Natural killer cell treated with Interleukin-12 subunit alpha and Interleukin-12 subunit beta and Interleukin-15 and Interleukin-18, amount 100 ng/mL, for 72 hours (primary cell): ENCODE measurements around the gene GNE. TPM values are rescaled to one million over a fixed set of nuclear protein-coding genes. Genes with fewer than 3 reads are reported as not detected.
"Not testable (repeated sequence)": the region's sequence is repeated elsewhere in the genome, so short reads cannot be mapped to it uniquely, and the experiment has no call there.

Experiments used
- ATAC-seq, 2 donors: fragments of 150-1000 bp; cut with Tn5 transposase in 1 of 2; sonication (Bioruptor Pico), chemical (Tn5 transposase) in 1 of 2; 2 replicates each; pipeline ENCODE4 v1.10.0; 2021
- DNase-seq: peaks from one replicate; pipeline ENCODE4 v3.0.0; 2022; ENCODE audit warnings: low spot score
- H3K27ac Mint-ChIP-seq, 2 donors: 1 replicate in 1 of 2; 2 replicates in 1 of 2; pipeline ENCODE4 v1.8.0; 2022; ENCODE audit warnings: mixed read lengths in 2 of 2, mild to moderate bottlenecking in 1 of 2, moderate library complexity in 1 of 2
- H3K27me3 Mint-ChIP-seq, 2 donors: 1 replicate in 1 of 2; 2 replicates in 1 of 2; pipeline ENCODE4 v1.8.0; 2022; ENCODE audit warnings: mixed read lengths in 2 of 2
- H3K36me3 Mint-ChIP-seq: one replicate; pipeline ENCODE4 v1.8.0; 2022; ENCODE audit warnings: mixed read lengths
- H3K4me1 Mint-ChIP-seq, 2 donors: 1 replicate in 1 of 2; 2 replicates in 1 of 2; pipeline ENCODE4 v1.8.0; 2022; ENCODE audit warnings: low read depth in 2 of 2, mixed read lengths in 2 of 2, mild to moderate bottlenecking in 1 of 2
- H3K4me3 Mint-ChIP-seq: one replicate; pipeline ENCODE4 v1.8.0; 2022; ENCODE audit warnings: mixed read lengths
- H3K9me3 Mint-ChIP-seq: 2 replicates; pipeline ENCODE4 v1.8.0; 2022; ENCODE audit warnings: mixed read lengths
- total RNA-seq, 2 donors: library from RNA; stranded (reverse); gene quantifications; one replicate each; pipeline ENCODE4 v1.2.3, GENCODE V29; 2022

The GNE gene
- total RNA-seq, 2 donors from 2014 or later, result 22.9 to 23.3 TPM

- Mint-ChIP-seq H3K9me3 (no peaks in the 10 kb centered on the region), H3K27ac (no peak overlapping the region), H3K36me3 (no peaks in the 10 kb centered on the region), H3K27me3 (no peaks in the 10 kb centered on the region), H3K4me1 (no peaks in the 10 kb centered on the region), H3K4me3 (no peak overlapping the region)
- ATAC-seq (no peak), DNase-seq (no peak)
Observed at GRCh38 chr9:36286388-36286787, 28.1 kb upstream of the GNE start.

DNA sequence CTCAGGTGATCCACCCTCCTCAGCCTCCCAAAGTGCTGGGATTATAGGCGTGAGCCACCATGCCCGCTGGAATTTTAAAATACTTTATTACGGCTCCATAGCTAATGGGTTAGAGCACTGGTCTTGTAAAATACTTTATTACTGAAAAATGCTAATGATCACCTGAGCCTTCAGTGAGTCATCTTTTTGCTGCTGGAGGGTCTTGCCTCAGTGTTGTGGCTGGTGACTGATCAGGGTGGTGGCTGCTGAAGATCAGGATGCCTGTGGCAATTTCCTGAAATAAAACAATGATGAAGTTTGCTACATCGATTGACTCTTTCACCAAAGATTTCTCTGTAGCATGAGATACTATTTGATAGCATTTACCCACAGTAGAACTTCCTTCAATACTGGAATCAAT is 26.0 kb upstream of the GNE start:
- no peaks in the 10 kb centered on the region for H3K27me3 Mint-ChIP-seq
- H3K36me3 Mint-ChIP-seq, result no peaks in the 10 kb centered on the region
- ATAC-seq, result no peak
- H3K9me3 Mint-ChIP-seq, result no peaks in the 10 kb centered on the region
- no peak overlapping the region for H3K4me3 Mint-ChIP-seq
- no peak overlapping the region for H3K27ac Mint-ChIP-seq
- H3K4me1 Mint-ChIP-seq, result no peaks in the 10 kb centered on the region
- no peak for DNase-seq

GRCh38 chr9:36282275-36282674 is 24.0 kb upstream of the GNE start:
- Mint-ChIP-seq H3K27ac (no peak overlapping the region), H3K4me1 (no peaks in the 10 kb centered on the region), H3K4me3 (no peak overlapping the region), H3K36me3 (no peaks in the 10 kb centered on the region), H3K27me3 (no peaks in the 10 kb centered on the region), H3K9me3 (no peaks in the 10 kb centered on the region)
- DNase-seq (no peak), ATAC-seq (no peak)

DNA sequence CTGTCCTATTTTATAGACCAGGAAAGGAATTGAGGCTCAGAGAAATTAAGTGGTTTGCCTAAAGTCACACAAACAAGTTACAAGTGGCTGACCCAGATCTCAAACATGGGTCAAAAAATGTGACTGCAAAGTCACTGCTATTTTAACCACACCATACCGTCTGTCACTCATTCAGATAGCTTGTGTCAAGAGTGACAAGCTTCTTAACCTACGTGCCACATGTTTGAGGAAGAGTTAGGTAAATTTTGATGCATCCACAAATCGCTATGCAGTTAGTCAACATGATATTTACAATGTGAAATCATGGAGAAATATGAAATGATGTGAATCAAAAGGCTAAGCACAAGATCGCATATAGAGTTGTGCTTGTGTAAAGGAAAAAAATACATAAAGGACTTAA is 22.7 kb upstream of the GNE start:
- H3K4me3 Mint-ChIP-seq, result no peak overlapping the region
- ATAC-seq, result no peak
- no peaks in the 10 kb centered on the region for H3K36me3 Mint-ChIP-seq
- no peaks in the 10 kb centered on the region for H3K4me1 Mint-ChIP-seq
- H3K9me3 Mint-ChIP-seq, result no peaks in the 10 kb centered on the region
- no peak for DNase-seq
- H3K27me3 Mint-ChIP-seq, result no peaks in the 10 kb centered on the region
- H3K27ac Mint-ChIP-seq, result no peak overlapping the region

DNA sequence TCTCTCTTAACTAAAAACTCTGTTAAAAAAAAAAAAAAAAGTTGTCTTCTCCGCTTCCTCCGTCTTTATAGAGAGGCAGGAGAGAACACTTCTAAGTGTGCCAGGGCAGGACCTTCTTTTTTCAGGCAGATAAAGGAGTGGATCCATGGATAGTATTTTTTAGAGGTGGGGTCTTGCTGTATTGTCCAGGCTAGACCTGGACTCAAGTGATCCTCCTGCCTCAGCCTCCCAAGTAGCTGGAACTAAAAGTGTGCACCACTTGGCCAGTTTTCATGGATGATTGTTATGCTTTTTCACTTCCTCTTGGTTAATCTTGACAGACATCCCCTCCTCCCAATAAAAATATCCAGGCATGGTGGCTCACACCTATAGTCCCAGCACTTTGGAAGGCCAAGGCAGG is 20.0 kb upstream of the GNE start:
- H3K36me3 Mint-ChIP-seq, result no peaks in the 10 kb centered on the region
- H3K27ac Mint-ChIP-seq, result no peak overlapping the region
- H3K27me3 Mint-ChIP-seq, result no peaks in the 10 kb centered on the region
- no peaks in the 10 kb centered on the region for H3K9me3 Mint-ChIP-seq
- no peak overlapping the region for H3K4me3 Mint-ChIP-seq
- H3K4me1 Mint-ChIP-seq, result no peaks in the 10 kb centered on the region
- DNase-seq, result no peak
- ATAC-seq, result no peak

DNA sequence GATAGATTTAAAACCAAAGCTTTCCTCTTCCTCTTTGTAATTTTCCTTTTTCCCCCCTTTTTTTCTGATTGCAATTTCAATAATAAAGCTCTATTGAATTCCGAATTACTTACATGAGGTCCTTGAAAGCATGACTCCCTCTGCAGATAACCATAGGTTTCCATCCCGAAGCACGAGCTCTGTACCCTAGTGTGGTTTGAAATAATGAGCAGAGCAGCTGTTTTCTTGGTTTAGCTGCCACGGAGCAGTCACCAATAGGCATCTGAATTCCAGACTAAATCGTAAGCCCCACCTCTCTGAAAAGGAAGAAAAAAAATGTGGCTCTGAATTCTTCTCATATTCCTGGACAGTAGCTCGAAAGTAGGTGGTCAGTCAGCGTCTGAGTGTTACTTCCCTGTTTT is 18.5 kb upstream of the GNE start:
- no peak overlapping the region for H3K27ac Mint-ChIP-seq
- no peaks in the 10 kb centered on the region for H3K4me1 Mint-ChIP-seq

GRCh38 chr9:36276254-36276653 is 18.0 kb upstream of the GNE start:
- DNase-seq, result no peak
- H3K4me3 Mint-ChIP-seq, result no peak overlapping the region
- no peaks in the 10 kb centered on the region for H3K9me3 Mint-ChIP-seq
- no peaks in the 10 kb centered on the region for H3K36me3 Mint-ChIP-seq
- no peaks in the 10 kb centered on the region for H3K27me3 Mint-ChIP-seq
- no peaks in the 10 kb centered on the region for H3K4me1 Mint-ChIP-seq
- H3K27ac Mint-ChIP-seq, result no peak overlapping the region
- ATAC-seq, result no peak

More for the DNA sequence above, 18.5 kb upstream of the GNE start:
- H3K27me3 Mint-ChIP-seq, result no peaks in the 10 kb centered on the region
- ATAC-seq (no peak), DNase-seq (no peak)
- H3K36me3 Mint-ChIP-seq, result no peaks in the 10 kb centered on the region
- H3K4me3 Mint-ChIP-seq, result no peak overlapping the region
- no peaks in the 10 kb centered on the region for H3K9me3 Mint-ChIP-seq

GRCh38 chr9:36275060-36275459 is 16.8 kb upstream of the GNE start:
- no peak overlapping the region for H3K4me3 Mint-ChIP-seq
- H3K36me3 Mint-ChIP-seq, result no peaks in the 10 kb centered on the region
- no peak for ATAC-seq
- H3K27me3 Mint-ChIP-seq, result no peaks in the 10 kb centered on the region
- H3K27ac Mint-ChIP-seq, result no peak overlapping the region
- H3K4me1 Mint-ChIP-seq, result no peaks in the 10 kb centered on the region
- no peaks in the 10 kb centered on the region for H3K9me3 Mint-ChIP-seq
- no peak for DNase-seq

DNA sequence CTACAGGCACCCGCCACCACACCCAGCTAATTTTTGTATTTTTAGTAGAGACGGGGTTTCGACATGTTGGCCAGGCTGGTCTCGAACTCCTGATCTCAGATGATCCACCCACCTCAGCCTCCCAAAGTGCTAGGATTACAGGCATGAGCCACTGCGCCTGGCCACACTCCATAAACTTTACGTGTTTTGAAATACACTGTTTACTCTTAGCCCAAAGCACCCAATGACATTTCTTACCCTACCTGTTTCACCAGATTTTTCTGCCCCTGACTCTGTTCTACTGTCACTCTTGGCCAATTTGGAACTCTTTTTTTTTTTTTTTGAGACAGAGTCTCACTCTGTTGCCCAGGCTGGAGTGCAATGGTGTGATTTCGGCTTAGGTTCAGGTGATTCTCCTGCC is 15.1 kb upstream of the GNE start:
- not testable (repeated sequence) for H3K4me3 Mint-ChIP-seq, H3K9me3 Mint-ChIP-seq, H3K4me1 Mint-ChIP-seq, DNase-seq, H3K27ac Mint-ChIP-seq, H3K36me3 Mint-ChIP-seq, ATAC-seq, H3K27me3 Mint-ChIP-seq

DNA sequence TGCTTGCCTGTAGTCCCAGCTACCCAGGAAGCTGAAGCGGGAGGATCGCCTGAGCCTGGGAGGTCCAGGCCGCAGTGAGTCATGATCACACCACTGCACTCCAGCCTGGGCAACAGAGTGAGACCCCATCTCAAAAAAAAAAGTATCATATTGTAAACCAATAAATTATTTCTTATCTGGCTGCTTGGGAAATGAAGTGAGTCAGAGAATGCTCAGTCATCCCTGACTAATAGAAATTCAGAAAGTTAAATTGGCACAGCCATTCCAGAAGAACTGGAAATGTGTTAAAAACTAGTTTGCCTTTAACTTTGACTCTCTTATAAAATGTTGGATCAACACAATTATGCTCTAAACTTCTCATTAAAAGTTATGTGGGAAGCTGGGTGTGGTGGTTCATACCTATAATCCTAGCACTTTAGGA is 9.8 kb upstream of the GNE start:
- no peak for ATAC-seq
- DNase-seq, result no peak
- no peaks in the 10 kb centered on the region for H3K9me3 Mint-ChIP-seq
- no peaks in the 10 kb centered on the region for H3K36me3 Mint-ChIP-seq
- no peak overlapping the region for H3K27ac Mint-ChIP-seq
- no peaks in the 10 kb centered on the region for H3K27me3 Mint-ChIP-seq
- no peaks in the 10 kb centered on the region for H3K4me1 Mint-ChIP-seq
- H3K4me3 Mint-ChIP-seq, result no peak overlapping the region

DNA sequence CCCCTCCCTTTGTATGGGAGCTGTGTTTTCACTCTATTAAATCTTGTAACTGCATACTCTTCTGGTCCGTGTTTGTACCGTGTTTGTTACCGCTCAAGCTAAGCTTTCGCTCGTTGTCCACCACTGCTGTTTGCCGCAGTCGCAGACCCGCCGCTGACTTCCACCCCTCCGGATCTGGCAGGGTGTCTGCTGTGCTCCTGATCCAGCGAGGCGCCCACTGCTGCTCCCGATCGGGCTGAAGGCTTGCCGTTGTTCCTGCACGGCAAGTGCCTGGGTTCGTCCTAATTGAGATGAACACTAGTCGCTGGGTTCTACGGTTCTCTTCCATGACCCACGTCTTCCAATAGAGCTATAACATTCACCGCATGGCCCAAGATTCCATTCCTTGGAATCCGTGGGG is 6.6 kb upstream of the GNE start:
- no peak for DNase-seq
- ATAC-seq, result no peak
- H3K4me1 Mint-ChIP-seq, result no peaks in the 10 kb centered on the region
- H3K27me3 Mint-ChIP-seq, result no peaks in the 10 kb centered on the region
- H3K27ac Mint-ChIP-seq, result no peak overlapping the region
- no peaks in the 10 kb centered on the region for H3K9me3 Mint-ChIP-seq
- no peak overlapping the region for H3K4me3 Mint-ChIP-seq
- H3K36me3 Mint-ChIP-seq, result no peaks in the 10 kb centered on the region

- Mint-ChIP-seq H3K27ac (no peak overlapping the region), H3K36me3 (no peaks in the 10 kb centered on the region), H3K4me1 (peaks cover 0 to 1% of the 10 kb centered on the region in 2 donors), H3K27me3 (no peaks in the 10 kb centered on the region), H3K9me3 (no peaks in the 10 kb centered on the region), H3K4me3 (no peak overlapping the region)
- ATAC-seq, result no peak
- no peak for DNase-seq
Observed at GRCh38 chr9:36263683-36264082, 5.4 kb upstream of the GNE start.

- Mint-ChIP-seq H3K27ac (peak overlapping the region; percentile 84 to 95), H3K27me3 (no peaks in the 10 kb centered on the region), H3K9me3 (no peaks in the 10 kb centered on the region), H3K36me3 (no peaks in the 10 kb centered on the region), H3K4me1 (peaks cover 0 to 7% of the 10 kb centered on the region in 2 donors), H3K4me3 (peak overlapping the region; percentile 96)
- ATAC-seq (no peak), DNase-seq (no peak)
Observed at GRCh38 chr9:36258996-36259533, 817 bp upstream of the GNE start.

DNA sequence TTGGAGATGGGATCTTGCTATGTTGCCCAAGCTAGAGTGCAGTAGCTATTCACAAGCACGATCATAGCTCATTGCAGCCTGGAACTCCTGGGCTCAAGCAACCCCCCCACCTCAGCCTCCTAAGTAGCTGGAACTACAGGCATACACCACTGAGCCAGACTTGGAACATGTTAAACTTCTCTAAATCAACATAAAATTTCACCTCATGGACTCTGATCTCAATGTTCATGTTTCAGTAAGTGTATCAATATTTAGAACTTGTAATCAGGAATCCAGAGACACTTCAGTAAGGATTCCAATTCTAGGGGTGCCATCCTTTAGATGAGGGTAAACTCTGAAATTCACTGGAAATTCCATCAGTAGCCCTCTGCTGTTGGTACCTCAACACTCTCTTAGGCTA is 6.8 kb downstream of the GNE start:
- ATAC-seq, result no peak
- Mint-ChIP-seq H3K27ac (no peak overlapping the region), H3K27me3 (no peaks in the 10 kb centered on the region), H3K36me3 (no peaks in the 10 kb centered on the region), H3K4me1 (peaks cover 6 to 10% of the 10 kb centered on the region in 2 donors), H3K4me3 (no peak overlapping the region), H3K9me3 (no peaks in the 10 kb centered on the region)
- no peak for DNase-seq

DNA sequence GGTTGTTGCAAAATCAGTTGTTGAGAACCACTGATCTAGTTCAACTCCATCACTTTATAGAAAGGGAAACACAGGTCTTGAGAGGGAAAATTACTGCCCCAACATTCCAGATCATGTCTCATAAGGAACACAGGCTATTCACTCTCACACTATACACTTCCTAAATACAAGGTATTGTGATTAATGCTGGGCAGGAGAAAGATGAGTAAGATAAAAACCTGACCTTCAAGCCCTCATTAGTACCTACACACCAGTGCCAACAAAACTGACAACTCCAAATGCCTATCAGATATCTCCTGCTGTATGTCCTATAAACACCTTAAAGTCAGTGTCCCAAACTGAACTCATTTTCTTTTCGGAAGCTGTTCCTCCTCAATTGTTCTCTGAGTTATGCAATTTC is 8.2 kb downstream of the GNE start:
- no peak for ATAC-seq
- H3K4me3 Mint-ChIP-seq, result no peak overlapping the region
- H3K4me1 Mint-ChIP-seq, result peaks cover 6 to 12% of the 10 kb centered on the region in 2 donors
- H3K27ac Mint-ChIP-seq, result peak overlapping the region in 1 of 2 donors; percentile 0
- no peaks in the 10 kb centered on the region for H3K9me3 Mint-ChIP-seq
- no peaks in the 10 kb centered on the region for H3K27me3 Mint-ChIP-seq
- H3K36me3 Mint-ChIP-seq, result no peaks in the 10 kb centered on the region
- DNase-seq, result no peak
